OCI-LY3 (cell line): ENCODE data around the gene ZSCAN5C.
"Not testable (repeated sequence)": the region's sequence is repeated elsewhere in the genome, so short reads cannot be mapped to it uniquely, and the experiment has no call there.

Experiments
- H2AFZ ChIP-seq: fragments of 200-600, 300-600 bp; shearing (Covaris generic); 2 replicates; pipeline ENCODE4 v1.6.0; 2014; ENCODE audit warnings: antibody characterized with exemption, low read depth, low read length
- H3K27ac ChIP-seq: fragments of 200-600, 300-600 bp; sonication (generic); 2 replicates; pipeline ENCODE4 v1.5.1; 2014; ENCODE audit warnings: mild to moderate bottlenecking, low read length, moderate library complexity, mixed read lengths
- H3K27me3 ChIP-seq: fragments of 200-600, 300-600 bp; sonication (generic); 2 replicates; pipeline ENCODE4 v1.6.1; 2014; ENCODE audit warnings: low read depth, low read length, mixed read lengths
- H3K36me3 ChIP-seq: fragments of 200-600, 300-600 bp; sonication (generic); replicated peaks from 2 replicates; pipeline ENCODE3; 2014; ENCODE audit warnings: low read depth, low read length, mixed read lengths
- H3K4me1 ChIP-seq: fragments of 300-600, 200-600 bp; sonication (generic); 2 replicates; pipeline ENCODE4 v1.6.1; 2014; ENCODE audit warnings: low read length, mixed read lengths
- H3K4me2 ChIP-seq: fragments of 200-600, 300-600 bp; sonication (generic); 2 replicates; pipeline ENCODE4 v1.6.1; 2014; ENCODE audit warnings: low read length, mixed read lengths
- H3K4me3 ChIP-seq: fragments of 300-600, 200-600 bp; sonication (generic); 2 replicates; pipeline ENCODE4 v1.5.1; 2014; ENCODE audit warnings: antibody characterized with exemption, mild to moderate bottlenecking, low read length, moderate library complexity
- H3K79me2 ChIP-seq: fragments of 300-600, 200-600 bp; shearing (Covaris generic); 2 replicates; pipeline ENCODE4 v1.6.1; 2014; ENCODE audit warnings: mild to moderate bottlenecking, low read length, mixed read lengths
- H3K9ac ChIP-seq: fragments of 300-600, 200-600 bp; shearing (Covaris generic); 2 replicates; pipeline ENCODE4 v1.6.0; 2014; ENCODE audit warnings: mild to moderate bottlenecking, low read length, moderate library complexity
- H3K9me3 ChIP-seq: fragments of 200-600, 300-600 bp; shearing (Covaris generic); 2 replicates; pipeline ENCODE4 v1.6.1; 2014; ENCODE audit warnings: low read length, mixed read lengths; ENCODE audit not compliant: insufficient read depth
- H4K20me1 ChIP-seq: fragments of 200-600, 300-600 bp; sonication (generic); 2 replicates; pipeline ENCODE4 v1.6.1; 2016; ENCODE audit warnings: low read length, mixed read lengths; ENCODE audit not compliant: insufficient read depth
- EZH2phosphoT487 ChIP-seq: fragments of 200-600 bp; shearing (Covaris generic); IDR thresholded peaks from 2 replicates; pipeline ENCODE4 v1.6.1; 2018; ENCODE audit warnings: antibody characterized with exemption, mixed run types, low read depth
- TF ChIP-seq, protein P1 (sequence below): fragments of 200-600, 300-600 bp; sonication (generic); IDR thresholded peaks from 2 replicates; pipeline ENCODE4 v1.5.1; 2014; ENCODE audit warnings: antibody characterized with exemption, low read length, low read depth

The ZSCAN5C gene

GRCh38 chr19:56170261-56170660 is 31.8 kb upstream of the ZSCAN5C start:
- no peak overlapping the region for H3K27ac ChIP-seq
- TF ChIP-seq, protein P1, sequence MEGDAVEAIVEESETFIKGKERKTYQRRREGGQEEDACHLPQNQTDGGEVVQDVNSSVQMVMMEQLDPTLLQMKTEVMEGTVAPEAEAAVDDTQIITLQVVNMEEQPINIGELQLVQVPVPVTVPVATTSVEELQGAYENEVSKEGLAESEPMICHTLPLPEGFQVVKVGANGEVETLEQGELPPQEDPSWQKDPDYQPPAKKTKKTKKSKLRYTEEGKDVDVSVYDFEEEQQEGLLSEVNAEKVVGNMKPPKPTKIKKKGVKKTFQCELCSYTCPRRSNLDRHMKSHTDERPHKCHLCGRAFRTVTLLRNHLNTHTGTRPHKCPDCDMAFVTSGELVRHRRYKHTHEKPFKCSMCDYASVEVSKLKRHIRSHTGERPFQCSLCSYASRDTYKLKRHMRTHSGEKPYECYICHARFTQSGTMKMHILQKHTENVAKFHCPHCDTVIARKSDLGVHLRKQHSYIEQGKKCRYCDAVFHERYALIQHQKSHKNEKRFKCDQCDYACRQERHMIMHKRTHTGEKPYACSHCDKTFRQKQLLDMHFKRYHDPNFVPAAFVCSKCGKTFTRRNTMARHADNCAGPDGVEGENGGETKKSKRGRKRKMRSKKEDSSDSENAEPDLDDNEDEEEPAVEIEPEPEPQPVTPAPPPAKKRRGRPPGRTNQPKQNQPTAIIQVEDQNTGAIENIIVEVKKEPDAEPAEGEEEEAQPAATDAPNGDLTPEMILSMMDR: no peak
- TF ChIP-seq EZH2phosphoT487: no peak

GRCh38 chr19:56174086-56174485 is 28.0 kb upstream of the ZSCAN5C start:
- Histone ChIP-seq H3K27me3 (peaks cover 11% of the 10 kb centered on the region; the same call in 1 of the 2 replicates), H3K27ac (no peak overlapping the region), H4K20me1 (no peaks in the 10 kb centered on the region), H3K9me3 (no peaks in the 10 kb centered on the region), H2AFZ (no peak overlapping the region), H3K9ac (no peak overlapping the region), H3K4me1 (peaks cover 6% of the 10 kb centered on the region), H3K4me2 (no peak overlapping the region), H3K79me2 (no peaks in the 10 kb centered on the region), H3K36me3 (no peaks in the 10 kb centered on the region), H3K4me3 (no peak overlapping the region)
- TF ChIP-seq, protein P1: no peak
- TF ChIP-seq EZH2phosphoT487: no peak

More at GRCh38 chr19:56170261-56170660, 31.8 kb upstream of the ZSCAN5C start:
- H3K4me1 ChIP-seq: peaks cover 6% of the 10 kb centered on the region
- H3K4me2 ChIP-seq: no peak overlapping the region
- no peaks in the 10 kb centered on the region for H3K9me3 ChIP-seq
- H2AFZ ChIP-seq: no peak overlapping the region
- H3K9ac ChIP-seq: no peak overlapping the region
- H3K4me3 ChIP-seq: no peak overlapping the region
- H3K27me3 ChIP-seq: peaks cover 11% of the 10 kb centered on the region; the same call in 1 of the 2 replicates
- no peaks in the 10 kb centered on the region for H3K79me2 ChIP-seq
- no peaks in the 10 kb centered on the region for H4K20me1 ChIP-seq
- no peaks in the 10 kb centered on the region for H3K36me3 ChIP-seq

DNA sequence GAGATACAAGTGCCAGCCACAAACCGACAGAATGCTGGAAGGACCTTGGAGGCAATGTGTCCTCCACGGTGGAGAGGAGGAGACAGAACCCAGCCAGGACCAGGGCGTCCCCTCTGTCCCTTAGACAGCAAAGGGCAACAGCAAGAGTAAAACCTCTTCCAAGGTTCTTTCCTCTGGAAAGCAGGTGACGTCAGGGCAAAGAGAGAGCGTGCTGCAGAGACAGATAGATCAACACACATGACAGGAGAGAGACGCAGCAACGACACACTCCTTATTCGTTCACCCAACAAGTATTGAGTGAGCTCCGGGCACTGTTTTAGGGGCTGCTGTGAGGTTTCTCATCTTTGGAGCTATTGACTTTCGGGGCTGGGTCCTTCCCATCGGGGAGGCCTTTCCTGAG is 27.5 kb upstream of the ZSCAN5C start:
- no peaks in the 10 kb centered on the region for H4K20me1 ChIP-seq
- H3K4me3 ChIP-seq: no peak overlapping the region
- TF ChIP-seq, protein P1: no peak
- TF ChIP-seq EZH2phosphoT487: no peak
- no peak overlapping the region for H3K9ac ChIP-seq
- no peak overlapping the region for H3K27ac ChIP-seq
- H2AFZ ChIP-seq: no peak overlapping the region
- H3K9me3 ChIP-seq: no peaks in the 10 kb centered on the region
- no peak overlapping the region for H3K4me2 ChIP-seq
- peaks cover 6% of the 10 kb centered on the region for H3K4me1 ChIP-seq
- H3K79me2 ChIP-seq: no peaks in the 10 kb centered on the region
- H3K36me3 ChIP-seq: no peaks in the 10 kb centered on the region
- H3K27me3 ChIP-seq: peaks cover 11% of the 10 kb centered on the region; the same call in 1 of the 2 replicates

- H4K20me1 ChIP-seq, H3K4me1 ChIP-seq, H3K79me2 ChIP-seq, H3K27me3 ChIP-seq, H3K4me3 ChIP-seq, H3K9me3 ChIP-seq, H3K27ac ChIP-seq, H2AFZ ChIP-seq, H3K9ac ChIP-seq, H3K36me3 ChIP-seq, H3K4me2 ChIP-seq: not testable (repeated sequence)
Observed at GRCh38 chr19:56175861-56176307, 26.2 kb upstream of the ZSCAN5C start, which contains the start of gene GALP. Gene GALP, plus strand, starts transcription at chr19:56176008. Its CDS starts 1,101 bp downstream, at chr19:56177109.

- H2AFZ ChIP-seq, H3K4me2 ChIP-seq, H3K36me3 ChIP-seq, H3K4me1 ChIP-seq, H3K9me3 ChIP-seq, H3K27ac ChIP-seq, H4K20me1 ChIP-seq, H3K27me3 ChIP-seq, H3K9ac ChIP-seq, H3K79me2 ChIP-seq, H3K4me3 ChIP-seq: not testable (repeated sequence)
Observed at GRCh38 chr19:56176310-56176709, 25.8 kb upstream of the ZSCAN5C start.
